Breast epithelium (tissue), 3 donors: Measurements from ENCODE around the gene NEUROD6.

Source experiments
- CTCF ChIP-seq, 3 donors: fragments of 450-650 bp; IDR thresholded peaks; one replicate each; pipeline ENCODE4 v1.5.1; 2016 to 2017; ENCODE audit warnings: antibody characterized with exemption in 3 of 3, mild to moderate bottlenecking in 3 of 3, moderate library complexity in 3 of 3
- POLR2A ChIP-seq: fragments of 450-650 bp; IDR thresholded peaks from one replicate; pipeline ENCODE4 v1.6.1; 2016; ENCODE audit warnings: antibody characterized with exemption, mild to moderate bottlenecking, moderate library complexity

DNA sequence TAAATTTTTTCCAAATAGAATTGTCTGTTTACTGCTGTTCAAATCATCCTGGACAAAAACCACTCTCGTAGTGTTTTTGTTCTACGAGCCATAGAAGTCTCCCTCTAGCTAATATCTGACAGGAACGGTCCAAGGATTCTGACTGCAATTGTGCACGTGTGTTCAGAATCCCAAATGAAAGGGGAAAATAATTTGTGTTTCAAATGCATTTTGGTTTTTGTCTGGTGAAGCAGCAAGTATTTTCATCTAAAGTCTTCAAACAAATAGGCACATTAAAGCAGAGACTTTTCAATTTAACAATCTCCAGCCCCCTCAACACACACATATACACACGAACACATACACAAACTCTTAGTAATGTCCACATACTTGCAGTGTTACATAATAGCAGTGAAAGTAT is 475 bp downstream of the NEUROD6 start:
- TF ChIP-seq CTCF (IDR thresholded peaks at IDR 0.05) (no peak), POLR2A (no peak)
